SU-DHL-6 (cell line): Measurements from ENCODE around the gene BTG3.

ENCODE experiments used
- EZH2phosphoT487 ChIP-seq: fragments of 200-600 bp; sonication (generic), shearing (Covaris generic); conservative IDR thresholded peaks from 2 replicates; pipeline ENCODE4 v1.6.1; 2018; ENCODE audit warnings: mild to moderate bottlenecking, antibody characterized with exemption, low read length, moderate library complexity, mixed read lengths
- TF ChIP-seq, protein P1 (sequence below): fragments of 200-600 bp; sonication (generic); IDR thresholded peaks from one replicate; pipeline ENCODE4 v1.5.1; 2017; ENCODE audit warnings: antibody characterized with exemption, mild to moderate bottlenecking, low read length, moderate library complexity; ENCODE audit not compliant: insufficient read depth, poor library complexity, severe bottlenecking

DNA sequence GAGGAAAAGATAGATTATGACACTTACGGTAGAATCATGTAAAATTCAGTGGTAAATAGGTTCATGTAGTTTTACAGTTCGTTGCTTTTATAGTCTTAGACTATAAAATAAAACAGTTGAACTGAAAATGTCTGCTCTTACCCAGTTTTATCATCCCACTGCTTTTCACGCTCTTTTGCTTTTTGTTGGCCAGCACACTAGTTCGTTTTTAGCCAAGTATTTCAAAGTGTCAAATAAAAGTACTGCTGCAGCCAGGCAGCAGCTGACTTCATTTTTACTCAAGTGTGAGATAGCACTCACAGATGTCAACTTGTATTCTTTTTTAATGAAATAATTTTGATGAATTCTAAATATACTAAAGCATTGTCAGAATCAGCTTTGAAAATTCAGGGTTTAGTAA lies 18.5 kb upstream of the BTG3 start:
- TF ChIP-seq, protein P1, sequence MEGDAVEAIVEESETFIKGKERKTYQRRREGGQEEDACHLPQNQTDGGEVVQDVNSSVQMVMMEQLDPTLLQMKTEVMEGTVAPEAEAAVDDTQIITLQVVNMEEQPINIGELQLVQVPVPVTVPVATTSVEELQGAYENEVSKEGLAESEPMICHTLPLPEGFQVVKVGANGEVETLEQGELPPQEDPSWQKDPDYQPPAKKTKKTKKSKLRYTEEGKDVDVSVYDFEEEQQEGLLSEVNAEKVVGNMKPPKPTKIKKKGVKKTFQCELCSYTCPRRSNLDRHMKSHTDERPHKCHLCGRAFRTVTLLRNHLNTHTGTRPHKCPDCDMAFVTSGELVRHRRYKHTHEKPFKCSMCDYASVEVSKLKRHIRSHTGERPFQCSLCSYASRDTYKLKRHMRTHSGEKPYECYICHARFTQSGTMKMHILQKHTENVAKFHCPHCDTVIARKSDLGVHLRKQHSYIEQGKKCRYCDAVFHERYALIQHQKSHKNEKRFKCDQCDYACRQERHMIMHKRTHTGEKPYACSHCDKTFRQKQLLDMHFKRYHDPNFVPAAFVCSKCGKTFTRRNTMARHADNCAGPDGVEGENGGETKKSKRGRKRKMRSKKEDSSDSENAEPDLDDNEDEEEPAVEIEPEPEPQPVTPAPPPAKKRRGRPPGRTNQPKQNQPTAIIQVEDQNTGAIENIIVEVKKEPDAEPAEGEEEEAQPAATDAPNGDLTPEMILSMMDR: no peak
- no peak for TF ChIP-seq EZH2phosphoT487
